ENCODE data around the gene WDR73.
A peak's percentile ranks its signal among the peaks of the same experiment; 100 is the strongest.
"Not testable (repeated sequence)": the region's sequence is repeated elsewhere in the genome, so short reads cannot be mapped to it uniquely, and the experiment has no call there.

Gene WDR73

GRCh38 chr15:84657748-84658079 is 3.6 kb upstream of the WDR73 start:
- DNase-seq (no peak), ATAC-seq (no peak)

GRCh38 chr15:84656972-84657371 is 2.9 kb upstream of the WDR73 start:
- DNase-seq (no peak), ATAC-seq (no peak)

GRCh38 chr15:84654689-84655453 is 788 bp upstream of the WDR73 start:
- peak; percentile 57 for ATAC-seq
- peak; percentile 80 for DNase-seq

- ATAC-seq (no peak), DNase-seq (no peak)
These were observed 536 bp downstream of the WDR73 start for GRCh38 chr15:84653584-84653909.

- ATAC-seq (no peak), DNase-seq (no peak)
These were observed 4.4 kb downstream of the WDR73 start for GRCh38 chr15:84649706-84650105.

GRCh38 chr15:84648539-84648938 is 5.5 kb downstream of the WDR73 start:
- DNase-seq, result no peak
- no peak for ATAC-seq

- no peak for DNase-seq
- no peak for ATAC-seq
These were observed 6.4 kb downstream of the WDR73 start for GRCh38 chr15:84647726-84648125.

GRCh38 chr15:84645997-84646396 is 8.1 kb downstream of the WDR73 start:
- DNase-seq (no peak), ATAC-seq (no peak)

GRCh38 chr15:84645496-84645895 is 8.6 kb downstream of the WDR73 start:
- ATAC-seq, result no peak
- no peak for DNase-seq

GRCh38 chr15:84643838-84644237 is 10.2 kb downstream of the WDR73 start:
- no peak for ATAC-seq
- DNase-seq, result no peak

- ATAC-seq, DNase-seq: not testable (repeated sequence)
These were observed 11.4 kb downstream of the WDR73 start for GRCh38 chr15:84642640-84643039.

- ATAC-seq, result not testable (repeated sequence)
These were observed 12.2 kb downstream of the WDR73 start for GRCh38 chr15:84641871-84642270.

GRCh38 chr15:84638103-84638502 is 16.0 kb downstream of the WDR73 start:
- ATAC-seq (no peak), DNase-seq (no peak)

More at GRCh38 chr15:84641871-84642270, 12.2 kb downstream of the WDR73 start:
- not testable (repeated sequence) for DNase-seq

- DNase-seq (no peak), ATAC-seq (no peak)
These were observed 19.8 kb downstream of the WDR73 start for GRCh38 chr15:84634228-84634837.

- ATAC-seq, result peak; percentile 64
- DNase-seq, result peak; percentile 80
These were observed 20.5 kb downstream of the WDR73 start for GRCh38 chr15:84633311-84634227.

GRCh38 chr15:84631706-84632272 is 22.3 kb downstream of the WDR73 start:
- DNase-seq (peak; percentile 31), ATAC-seq (no peak)

GRCh38 chr15:84629033-84629432 is 25.1 kb downstream of the WDR73 start:
- ATAC-seq (no peak), DNase-seq (no peak)

GRCh38 chr15:84625123-84625522 is 29.0 kb downstream of the WDR73 start:
- DNase-seq (no peak), ATAC-seq (no peak)

GRCh38 chr15:84624359-84624758 is 29.7 kb downstream of the WDR73 start:
- ATAC-seq, result no peak

GRCh38 chr15:84621358-84621979 is 32.6 kb downstream of the WDR73 start:
- ATAC-seq, result no peak

More at GRCh38 chr15:84624359-84624758, 29.7 kb downstream of the WDR73 start:
- no peak for DNase-seq

GRCh38 chr15:84620626-84621025 is 33.5 kb downstream of the WDR73 start:
- DNase-seq, result no peak
- no peak for ATAC-seq

More at GRCh38 chr15:84621358-84621979, 32.6 kb downstream of the WDR73 start:
- DNase-seq, result no peak

GRCh38 chr15:84616235-84616634 is 37.8 kb downstream of the WDR73 start:
- DNase-seq, result no peak
- ATAC-seq, result no peak

Measured in stimulated activated naive CD8-positive, alpha-beta T cell treated with anti-CD3 and anti-CD28 coated beads, Interleukin-15, Interleukin-2, amounts not matched to agents 100 U/mL and 50 U/mL, for 24 hours (primary cell).